MM.1S (cell line): ENCODE data around the gene ZRANB1.

Experiments used
- EZH2 ChIP-seq: fragments of 300-600 bp; sonication (generic); optimal IDR thresholded peaks from 2 replicates; pipeline ENCODE3; 2017; ENCODE audit warnings: low read depth, mild to moderate bottlenecking, antibody characterized with exemption, low read length, mixed read lengths
- EZH2phosphoT487 ChIP-seq: fragments of 300-600 bp; sonication (generic); IDR thresholded peaks from 2 replicates; pipeline ENCODE4 v1.6.1; 2018; ENCODE audit warnings: antibody characterized with exemption, low read length
- TF ChIP-seq, protein P1 (sequence below): fragments of 300-600 bp; sonication (generic); IDR thresholded peaks from 2 replicates; pipeline ENCODE4 v1.5.1; 2016; ENCODE audit warnings: antibody characterized with exemption, low read length, mixed read lengths

DNA sequence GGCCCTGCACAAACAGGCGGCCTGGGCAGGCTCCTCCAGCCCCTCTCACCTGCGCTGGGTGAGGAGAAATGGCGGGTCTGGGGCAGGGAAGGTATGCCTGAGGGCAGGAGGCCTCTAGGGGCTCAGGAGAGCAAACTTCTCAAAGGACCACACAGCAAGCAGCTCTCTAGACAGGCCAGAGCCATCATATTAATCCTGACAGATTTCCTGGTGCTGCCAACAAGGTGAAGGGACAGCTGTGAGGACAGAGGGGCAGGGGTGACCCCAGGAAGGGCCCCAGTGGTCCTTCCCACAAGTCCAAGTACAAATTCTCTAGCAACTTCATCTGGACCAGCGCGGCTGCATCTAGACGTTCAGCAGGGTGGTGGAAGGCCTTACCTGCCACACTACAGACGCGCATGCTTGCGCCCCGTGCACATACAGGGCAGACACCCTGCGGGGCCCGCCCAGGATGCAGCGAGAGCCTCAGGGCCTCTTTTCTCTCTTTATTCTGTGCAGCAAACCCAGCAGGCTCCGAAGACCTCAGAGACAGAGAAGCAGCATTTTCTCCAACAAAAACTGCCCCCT is 62.1 kb downstream of the ZRANB1 start:
- TF ChIP-seq, protein P1, sequence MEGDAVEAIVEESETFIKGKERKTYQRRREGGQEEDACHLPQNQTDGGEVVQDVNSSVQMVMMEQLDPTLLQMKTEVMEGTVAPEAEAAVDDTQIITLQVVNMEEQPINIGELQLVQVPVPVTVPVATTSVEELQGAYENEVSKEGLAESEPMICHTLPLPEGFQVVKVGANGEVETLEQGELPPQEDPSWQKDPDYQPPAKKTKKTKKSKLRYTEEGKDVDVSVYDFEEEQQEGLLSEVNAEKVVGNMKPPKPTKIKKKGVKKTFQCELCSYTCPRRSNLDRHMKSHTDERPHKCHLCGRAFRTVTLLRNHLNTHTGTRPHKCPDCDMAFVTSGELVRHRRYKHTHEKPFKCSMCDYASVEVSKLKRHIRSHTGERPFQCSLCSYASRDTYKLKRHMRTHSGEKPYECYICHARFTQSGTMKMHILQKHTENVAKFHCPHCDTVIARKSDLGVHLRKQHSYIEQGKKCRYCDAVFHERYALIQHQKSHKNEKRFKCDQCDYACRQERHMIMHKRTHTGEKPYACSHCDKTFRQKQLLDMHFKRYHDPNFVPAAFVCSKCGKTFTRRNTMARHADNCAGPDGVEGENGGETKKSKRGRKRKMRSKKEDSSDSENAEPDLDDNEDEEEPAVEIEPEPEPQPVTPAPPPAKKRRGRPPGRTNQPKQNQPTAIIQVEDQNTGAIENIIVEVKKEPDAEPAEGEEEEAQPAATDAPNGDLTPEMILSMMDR, result no peak
- TF ChIP-seq EZH2phosphoT487, result no peak
- no peak for TF ChIP-seq EZH2
